SK-N-SH treated with all-trans-retinoic acid at 6 μM for 48 hours (cell line): ENCODE measurements around the gene RIC8B.

Experiments
- ATAC-seq: fragments of 200-7000 bp; cut with Tn5 transposase; 3 replicates; pipeline ENCODE4 v1.9.1; 2020; ENCODE audit warnings: mild to moderate bottlenecking, moderate library complexity
- ARNTL ChIP-seq: fragments of 450-650 bp; formaldehyde crosslinking; IDR thresholded peaks from 2 replicates; pipeline ENCODE4 v1.5.0; 2020; ENCODE audit warnings: low read depth, mild to moderate bottlenecking, moderate library complexity, borderline replicate concordance
- BACH2 ChIP-seq: fragments of 250-450 bp; sonication (Bioruptor Pico); IDR thresholded peaks from 2 replicates; pipeline ENCODE4 v1.9.0; 2021; ENCODE audit warnings: mild to moderate bottlenecking, borderline replicate concordance
- CSDC2 ChIP-seq: fragments of 250-450 bp; sonication (Bioruptor Pico); IDR thresholded peaks from 2 replicates; pipeline ENCODE4 v1.5.0; 2020; ENCODE audit warnings: mild to moderate bottlenecking, moderate library complexity
- CSRNP3 ChIP-seq: fragments of 250-450 bp; sonication (Bioruptor Pico); IDR thresholded peaks from 2 replicates; pipeline ENCODE4 v1.5.1; 2021; ENCODE audit warnings: mild to moderate bottlenecking, moderate library complexity
- ESRRG ChIP-seq: fragments of 250-450 bp; sonication (Bioruptor Pico); IDR thresholded peaks from 2 replicates; pipeline ENCODE4 v1.6.1; 2021; ENCODE audit warnings: mild to moderate bottlenecking
- GLIS3 ChIP-seq: fragments of 250-450 bp; sonication (Bioruptor Pico); IDR thresholded peaks from 2 replicates; pipeline ENCODE4 v1.5.0; 2020; ENCODE audit warnings: mild to moderate bottlenecking, moderate library complexity
- ISL1 ChIP-seq: fragments of 250-450 bp; sonication (Bioruptor Pico); IDR thresholded peaks from 2 replicates; pipeline ENCODE4 v2.1.2; 2022; ENCODE audit warnings: mild to moderate bottlenecking, moderate library complexity
- OSR1 ChIP-seq: fragments of 250-450 bp; sonication (Bioruptor Pico); IDR thresholded peaks from 2 replicates; pipeline ENCODE4 v1.8.0; 2022; ENCODE audit warnings: moderate library complexity, mild to moderate bottlenecking, inconsistent platforms
- PATZ1 ChIP-seq: fragments of 250-450 bp; sonication (Bioruptor Pico); IDR thresholded peaks from 2 replicates; pipeline ENCODE4 v1.8.0; 2020; ENCODE audit warnings: mild to moderate bottlenecking, moderate library complexity, borderline replicate concordance
- PPARA ChIP-seq: fragments of 250-450 bp; sonication (Bioruptor Pico); IDR thresholded peaks from 2 replicates; pipeline ENCODE4 v1.5.0; 2020; ENCODE audit warnings: mild to moderate bottlenecking, borderline replicate concordance
- RARB ChIP-seq: fragments of 250-450 bp; sonication (Bioruptor Pico); IDR thresholded peaks from 2 replicates; pipeline ENCODE4 v1.8.0; 2021; ENCODE audit warnings: mild to moderate bottlenecking, moderate library complexity
- SNAI2 ChIP-seq: fragments of 250-450 bp; sonication (Bioruptor Pico); IDR thresholded peaks from 2 replicates; pipeline ENCODE4 v1.5.0; 2020; ENCODE audit warnings: mild to moderate bottlenecking, moderate library complexity
- TCF4 ChIP-seq: fragments of 250-450 bp; sonication (Bioruptor Pico); IDR thresholded peaks from 2 replicates; pipeline ENCODE4 v1.8.0; 2021; ENCODE audit warnings: mild to moderate bottlenecking, moderate library complexity, borderline replicate concordance
- TOX ChIP-seq: fragments of 250-450 bp; sonication (Bioruptor Pico); IDR thresholded peaks from 2 replicates; pipeline ENCODE4 v1.8.0; 2021; ENCODE audit warnings: mild to moderate bottlenecking, moderate library complexity, borderline replicate concordance
- TSHZ2 ChIP-seq: fragments of 250-450 bp; sonication (Bioruptor Pico); IDR thresholded peaks from 2 replicates; pipeline ENCODE4 v1.5.0; 2020; ENCODE audit warnings: mild to moderate bottlenecking, moderate library complexity
- ZC3H10 ChIP-seq: fragments of 250-450 bp; sonication (Bioruptor Pico); IDR thresholded peaks from 2 replicates; pipeline ENCODE4 v1.5.1; 2021; ENCODE audit warnings: mild to moderate bottlenecking, moderate library complexity
- ZFP3 ChIP-seq: fragments of 250-450 bp; sonication (Bioruptor Pico); IDR thresholded peaks from 2 replicates; pipeline ENCODE4 v1.5.0; 2020; ENCODE audit warnings: mild to moderate bottlenecking, moderate library complexity
- ZFP30 ChIP-seq: fragments of 450-650 bp; formaldehyde crosslinking; IDR thresholded peaks from 2 replicates; pipeline ENCODE4 v1.5.0; 2022; ENCODE audit warnings: mild to moderate bottlenecking, moderate library complexity
- ZNF565 ChIP-seq: fragments of 450-650 bp; formaldehyde crosslinking; conservative IDR thresholded peaks from 2 replicates; pipeline ENCODE4 v1.5.0; 2020; ENCODE audit warnings: low read depth, mild to moderate bottlenecking, moderate library complexity
- ZNF70 ChIP-seq: fragments of 450-650 bp; formaldehyde crosslinking; IDR thresholded peaks from 2 replicates; pipeline ENCODE4 v1.5.0; 2020; ENCODE audit warnings: mild to moderate bottlenecking, moderate library complexity
- ZNF8 ChIP-seq: fragments of 450-650 bp; formaldehyde crosslinking; IDR thresholded peaks from 2 replicates; pipeline ENCODE4 v1.5.0; 2020; ENCODE audit warnings: mild to moderate bottlenecking, moderate library complexity
- TF ChIP-seq, protein P1 (sequence below): fragments of 250-450 bp; sonication (Bioruptor Pico); IDR thresholded peaks from 2 replicates; pipeline ENCODE4 v1.8.0; 2021; ENCODE audit warnings: low read depth, mild to moderate bottlenecking, moderate library complexity, borderline replicate concordance
- TF ChIP-seq, protein P2 (sequence below): fragments of 250-450 bp; sonication (Bioruptor Pico); IDR thresholded peaks from 2 replicates; pipeline ENCODE4 v1.5.1; 2020; ENCODE audit warnings: low read depth, mild to moderate bottlenecking, moderate library complexity

The RIC8B gene

DNA sequence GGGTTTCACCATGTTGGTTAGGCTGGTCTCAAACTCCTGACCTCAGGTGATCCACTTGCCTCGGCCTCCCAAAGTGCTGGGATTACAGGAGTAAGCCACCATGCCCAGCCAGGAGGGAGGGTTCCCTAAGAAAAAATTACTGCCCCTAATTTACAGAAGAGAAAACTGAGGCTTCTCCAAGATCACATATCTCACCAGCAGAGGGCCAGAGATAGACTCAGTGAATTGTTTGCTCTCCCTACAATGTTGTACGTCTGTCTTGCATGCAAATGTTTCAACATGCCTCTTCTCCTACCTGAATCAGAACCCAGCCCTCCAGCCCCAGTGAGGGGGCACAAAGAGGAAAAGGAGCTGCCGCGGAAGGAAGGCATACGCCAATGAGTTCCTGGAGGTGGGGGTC is 132.9 kb downstream of the RIC8B start:
- TF ChIP-seq ISL1 (CRISPR knock-in tag): no peak
- no peak for TF ChIP-seq ZFP3 (CRISPR knock-in tag)
- TF ChIP-seq RARB (CRISPR knock-in tag): no peak
- no peak for TF ChIP-seq PATZ1 (CRISPR knock-in tag)
- TF ChIP-seq ZNF70 (CRISPR knock-in tag): no peak
- no peak for TF ChIP-seq ZFP30 (CRISPR knock-in tag)
- TF ChIP-seq TSHZ2 (CRISPR knock-in tag): no peak
- TF ChIP-seq CSRNP3 (CRISPR knock-in tag): no peak
- TF ChIP-seq ZNF565 (CRISPR knock-in tag): no peak
- no peak for TF ChIP-seq ZC3H10
- no peak for TF ChIP-seq SNAI2 (CRISPR knock-in tag)
- no peak for TF ChIP-seq CSDC2 (CRISPR knock-in tag)
- no peak for TF ChIP-seq GLIS3
- no peak for TF ChIP-seq ESRRG (CRISPR knock-in tag)
- ATAC-seq: no peak

- no peak for TF ChIP-seq ZNF70 (CRISPR knock-in tag)
- no peak for TF ChIP-seq GLIS3
- TF ChIP-seq TCF4 (CRISPR knock-in tag): no peak
- no peak for TF ChIP-seq PPARA (CRISPR knock-in tag)
- TF ChIP-seq ISL1 (CRISPR knock-in tag): no peak
- no peak for TF ChIP-seq ZNF565 (CRISPR knock-in tag)
- TF ChIP-seq CSRNP3 (CRISPR knock-in tag): no peak
- TF ChIP-seq CSDC2 (CRISPR knock-in tag): no peak
- TF ChIP-seq SNAI2 (CRISPR knock-in tag): no peak
- TF ChIP-seq TSHZ2 (CRISPR knock-in tag): no peak
- no peak for TF ChIP-seq ZNF8 (CRISPR knock-in tag)
- no peak for TF ChIP-seq TOX
- no peak for TF ChIP-seq ZFP30 (CRISPR knock-in tag)
- TF ChIP-seq, protein P1, sequence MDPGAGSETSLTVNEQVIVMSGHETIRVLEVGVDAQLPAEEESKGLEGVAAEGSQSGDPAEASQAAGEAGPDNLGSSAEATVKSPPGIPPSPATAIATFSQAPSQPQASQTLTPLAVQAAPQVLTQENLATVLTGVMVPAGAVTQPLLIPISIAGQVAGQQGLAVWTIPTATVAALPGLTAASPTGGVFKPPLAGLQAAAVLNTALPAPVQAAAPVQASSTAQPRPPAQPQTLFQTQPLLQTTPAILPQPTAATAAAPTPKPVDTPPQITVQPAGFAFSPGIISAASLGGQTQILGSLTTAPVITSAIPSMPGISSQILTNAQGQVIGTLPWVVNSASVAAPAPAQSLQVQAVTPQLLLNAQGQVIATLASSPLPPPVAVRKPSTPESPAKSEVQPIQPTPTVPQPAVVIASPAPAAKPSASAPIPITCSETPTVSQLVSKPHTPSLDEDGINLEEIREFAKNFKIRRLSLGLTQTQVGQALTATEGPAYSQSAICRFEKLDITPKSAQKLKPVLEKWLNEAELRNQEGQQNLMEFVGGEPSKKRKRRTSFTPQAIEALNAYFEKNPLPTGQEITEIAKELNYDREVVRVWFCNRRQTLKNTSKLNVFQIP (CRISPR knock-in tag): no peak
- no peak for TF ChIP-seq OSR1
- TF ChIP-seq ARNTL (CRISPR knock-in tag): no peak
- TF ChIP-seq, protein P2, sequence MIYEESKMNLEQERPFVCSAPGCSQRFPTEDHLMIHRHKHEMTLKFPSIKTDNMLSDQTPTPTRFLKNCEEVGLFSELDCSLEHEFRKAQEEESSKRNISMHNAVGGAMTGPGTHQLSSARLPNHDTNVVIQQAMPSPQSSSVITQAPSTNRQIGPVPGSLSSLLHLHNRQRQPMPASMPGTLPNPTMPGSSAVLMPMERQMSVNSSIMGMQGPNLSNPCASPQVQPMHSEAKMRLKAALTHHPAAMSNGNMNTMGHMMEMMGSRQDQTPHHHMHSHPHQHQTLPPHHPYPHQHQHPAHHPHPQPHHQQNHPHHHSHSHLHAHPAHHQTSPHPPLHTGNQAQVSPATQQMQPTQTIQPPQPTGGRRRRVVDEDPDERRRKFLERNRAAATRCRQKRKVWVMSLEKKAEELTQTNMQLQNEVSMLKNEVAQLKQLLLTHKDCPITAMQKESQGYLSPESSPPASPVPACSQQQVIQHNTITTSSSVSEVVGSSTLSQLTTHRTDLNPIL (CRISPR knock-in tag): no peak
- TF ChIP-seq ZFP3 (CRISPR knock-in tag): no peak
- no peak for TF ChIP-seq BACH2 (CRISPR knock-in tag)
- TF ChIP-seq ESRRG (CRISPR knock-in tag): no peak
- ATAC-seq: no peak
These were observed 133.4 kb downstream of the RIC8B start for GRCh38 chr12:106907846-106908245.
